H1 (cell line): ENCODE results near the gene RNASE4. TPM values are rescaled to one million over a fixed set of nuclear protein-coding genes. Genes with fewer than 3 reads are reported as not detected.
A peak's percentile ranks its signal among the peaks of the same experiment; 100 is the strongest.

Experiments
- CTCF ChIA-PET: fragments of 300-600 bp; sonication (Branson Sonifier 250); formaldehyde crosslinking; loops from one replicate; lab custom pipeline; 2021; ENCODE audit not compliant: partially characterized antibody; lab: Charles Lee
- POLR2A ChIA-PET: fragments of 300-600 bp; sonication (Branson Sonifier 250); formaldehyde crosslinking; loops from one replicate; lab custom pipeline; 2021; ENCODE audit warnings: inconsistent platforms; ENCODE audit not compliant: partially characterized antibody; lab: Charles Lee
- DNase-seq, 2 experiments: peaks; one replicate each; pipeline versions ENCODE4 v3.0.0 to v3.0.0-alpha.2; 2010 to 2022; ENCODE audit warnings: low spot score in 2 of 2, low read depth in 1 of 2, mixed read lengths in 1 of 2
- FAIRE-seq: peaks from 2 replicates; lab custom pipeline; 2011; peaks lifted over from hg19 to GRCh38; lab: Jason Lieb, UNC
- H2AFZ ChIP-seq: 2 replicates; pipeline ENCODE4 v1.8.1; 2012; ENCODE audit warnings: low read length, inconsistent platforms
- H2AK5ac ChIP-seq: 2 replicates; pipeline ENCODE4 v1.6.1; 2013; ENCODE audit warnings: low read depth, low read length
- H2BK120ac ChIP-seq: replicated peaks from 2 replicates; pipeline ENCODE3; 2013; ENCODE audit warnings: low read depth, low read length, inconsistent platforms
- H2BK12ac ChIP-seq: 2 replicates; pipeline ENCODE4 v1.6.1; 2013; ENCODE audit warnings: low read depth, low read length
- H2BK15ac ChIP-seq: 2 replicates; pipeline ENCODE4 v1.6.1; 2013; ENCODE audit warnings: low read length
- H2BK20ac ChIP-seq: 2 replicates; pipeline ENCODE4 v1.6.1; 2013; ENCODE audit warnings: low read length
- H2BK5ac ChIP-seq: 2 replicates; pipeline ENCODE4 v1.6.1; 2013; ENCODE audit warnings: low read depth, low read length
- H3K14ac ChIP-seq: 2 replicates; pipeline ENCODE4 v1.6.1; 2013; ENCODE audit warnings: inconsistent platforms; ENCODE audit not compliant: insufficient read length
- H3K18ac ChIP-seq: 2 replicates; pipeline ENCODE4 v1.6.1; 2013; ENCODE audit warnings: low read length; ENCODE audit errors: extremely low read depth
- H3K23ac ChIP-seq: 2 replicates; pipeline ENCODE4 v1.6.1; 2013; ENCODE audit warnings: inconsistent platforms; ENCODE audit not compliant: insufficient read length
- H3K23me2 ChIP-seq: 2 replicates; pipeline ENCODE4 v1.6.1; 2013; ENCODE audit warnings: low read depth, low read length
- H3K27ac ChIP-seq: 2 replicates; pipeline ENCODE4 v1.6.1; 2011; ENCODE audit warnings: low read depth, low read length, inconsistent platforms
- H3K27me3 ChIP-seq, 4 experiments: replicated peaks in 1 of 4; 1 replicate in 1 of 4; 2 replicates in 3 of 4; pipeline versions ENCODE4 v1.6.1 to v1.8.1; 2011 to 2013; ENCODE audit warnings: low read length in 3 of 4, mild to moderate bottlenecking in 3 of 4, inconsistent platforms in 2 of 4, mixed read lengths in 2 of 4, moderate library complexity in 1 of 4; ENCODE audit not compliant: control insufficient read depth in 3 of 4, insufficient read depth in 3 of 4; ENCODE audit errors: extremely low read depth in 1 of 4
- H3K36me3 ChIP-seq, 4 experiments: 2 replicates each; pipeline versions ENCODE4 v1.6.1 to v1.8.1; 2011 to 2013; ENCODE audit warnings: mild to moderate bottlenecking in 4 of 4, low read length in 3 of 4, moderate library complexity in 2 of 4, control low read depth in 1 of 4, inconsistent platforms in 1 of 4; ENCODE audit not compliant: insufficient read depth in 4 of 4, control insufficient read depth in 2 of 4
- H3K4ac ChIP-seq: replicated peaks from 2 replicates; pipeline ENCODE3; 2013; ENCODE audit warnings: low read length, low read depth, mixed read lengths, inconsistent platforms; ENCODE audit not compliant: insufficient read length
- H3K4me1 ChIP-seq, 4 experiments: replicated peaks in 1 of 4; 1 replicate in 1 of 4; 2 replicates in 3 of 4; pipeline versions ENCODE4 v1.6.1 to v1.8.1; 2011 to 2013; ENCODE audit warnings: low read length in 3 of 4, inconsistent platforms in 2 of 4, mixed read lengths in 1 of 4; ENCODE audit not compliant: insufficient read depth in 4 of 4, control insufficient read depth in 3 of 4
- H3K4me2 ChIP-seq, 2 experiments: 2 replicates each; pipeline versions ENCODE4 v1.6.1 to v1.8.1; 2011 to 2013; ENCODE audit warnings: low read depth in 2 of 2, low read length in 2 of 2, control low read depth in 1 of 2, inconsistent platforms in 1 of 2, mild to moderate bottlenecking in 1 of 2; ENCODE audit not compliant: insufficient read depth in 1 of 2
- H3K4me3 ChIP-seq, 4 experiments: fragments of 200-600, 300-600 bp in 1 of 4; sonication (generic), shearing (Covaris generic), sonication (Bioruptor Twin) in 1 of 4; 2 replicates each; pipeline versions ENCODE4 v1.5.1 to v1.8.1; 2011 to 2016; ENCODE audit warnings: low read length in 4 of 4, low read depth in 3 of 4, control low read depth in 2 of 4, inconsistent platforms in 2 of 4, mild to moderate bottlenecking in 2 of 4, mixed read lengths in 1 of 4, moderate library complexity in 1 of 4; ENCODE audit not compliant: insufficient read depth in 2 of 4; ENCODE audit errors: extremely low read depth in 1 of 4
- H3K56ac ChIP-seq: replicated peaks from 2 replicates; pipeline ENCODE3; 2013; ENCODE audit warnings: low read depth, mild to moderate bottlenecking, mixed read lengths, low read length, inconsistent platforms; ENCODE audit not compliant: insufficient read length
- H3K79me1 ChIP-seq: 2 replicates; pipeline ENCODE4 v1.6.1; 2013; ENCODE audit warnings: low read depth, low read length, control low read depth
- H3K79me2 ChIP-seq, 2 experiments: 2 replicates each; pipeline versions ENCODE4 v1.6.1 to v1.8.1; 2012 to 2013; ENCODE audit warnings: low read length in 2 of 2, mild to moderate bottlenecking in 2 of 2, inconsistent platforms in 1 of 2; ENCODE audit not compliant: insufficient read depth in 2 of 2, control insufficient read depth in 1 of 2
- H3K9ac ChIP-seq, 4 experiments: replicated peaks in 1 of 4; 1 replicate in 1 of 4; 2 replicates in 3 of 4; pipeline versions ENCODE4 v1.6.1 to v1.8.1; 2011 to 2013; ENCODE audit warnings: low read depth in 3 of 4, low read length in 3 of 4, control low read depth in 2 of 4, mild to moderate bottlenecking in 2 of 4, moderate library complexity in 2 of 4, inconsistent platforms in 1 of 4; ENCODE audit errors: extremely low read depth in 1 of 4
- H3K9me3 ChIP-seq, 2 experiments: 2 replicates each; pipeline versions ENCODE4 v1.6.1 to v1.8.1; 2012 to 2013; ENCODE audit warnings: mild to moderate bottlenecking in 2 of 2, moderate library complexity in 2 of 2, control low read depth in 1 of 2, inconsistent platforms in 1 of 2, low read depth in 1 of 2, low read length in 1 of 2, mixed read lengths in 1 of 2; ENCODE audit not compliant: insufficient read depth in 2 of 2
- H4K20me1 ChIP-seq, 2 experiments: replicated peaks in 1 of 2; 2 replicates each; pipeline versions ENCODE3 to v1.8.1; 2011 to 2013; ENCODE audit warnings: inconsistent platforms in 2 of 2, low read length in 2 of 2, mild to moderate bottlenecking in 1 of 2; ENCODE audit not compliant: insufficient read depth in 2 of 2, control insufficient read depth in 1 of 2
- H4K5ac ChIP-seq: 2 replicates; pipeline ENCODE4 v1.6.1; 2013; ENCODE audit warnings: low read length, low read depth, mixed read lengths, inconsistent platforms; ENCODE audit not compliant: insufficient read length
- H4K8ac ChIP-seq: 2 replicates; pipeline ENCODE4 v1.8.0; 2013; ENCODE audit warnings: mild to moderate bottlenecking, moderate library complexity, low read length, inconsistent platforms; ENCODE audit not compliant: insufficient read depth; ENCODE audit errors: extremely low read depth
- H4K91ac ChIP-seq: replicated peaks from 2 replicates; pipeline ENCODE3; 2013; ENCODE audit warnings: low read length, mixed read lengths, inconsistent platforms; ENCODE audit not compliant: insufficient read length
- ASH2L ChIP-seq: fragments of 200-600, 300-600 bp; sonication (generic); IDR thresholded peaks from one replicate; pipeline ENCODE4 v1.7.1; 2017; ENCODE audit warnings: low read length
- ATF2 ChIP-seq: IDR thresholded peaks from 2 replicates; pipeline ENCODE4 v1.6.1; 2012; ENCODE audit warnings: low read length, inconsistent platforms
- BRCA1 ChIP-seq: IDR thresholded peaks from 2 replicates; pipeline ENCODE4 v1.6.1; 2012; ENCODE audit warnings: low read depth, low read length, improper control_type of control experiment
- CHD2 ChIP-seq: IDR thresholded peaks from 2 replicates; pipeline ENCODE4 v1.6.1; 2012; ENCODE audit warnings: low read length, improper control_type of control experiment
- CTBP2 ChIP-seq: IDR thresholded peaks from 2 replicates; pipeline ENCODE4 v1.7.0; 2011; ENCODE audit warnings: borderline replicate concordance, mild to moderate bottlenecking, moderate library complexity, mixed read lengths, low read length; ENCODE audit not compliant: insufficient read depth, insufficient read length
- KDM5A ChIP-seq: fragments of 200-600 bp; IDR thresholded peaks from 2 replicates; pipeline ENCODE4 v1.7.1; 2012; ENCODE audit warnings: mild to moderate bottlenecking, low read length, inconsistent platforms, mixed read lengths
- MAFK ChIP-seq: IDR thresholded peaks from 2 replicates; pipeline ENCODE4 v1.6.1; 2012; ENCODE audit warnings: low read depth, mild to moderate bottlenecking, improper control_type of control experiment, low read length
- POU5F1 ChIP-seq: IDR thresholded peaks from 2 replicates; pipeline ENCODE4 v1.6.1; 2011; ENCODE audit warnings: low read depth, mild to moderate bottlenecking, low read length, moderate library complexity
- RXRA ChIP-seq: IDR thresholded peaks from 2 replicates; pipeline ENCODE4 v1.6.1; 2011; ENCODE audit warnings: low read depth, mild to moderate bottlenecking, low read length, moderate library complexity; ENCODE audit not compliant: insufficient read depth
- SUZ12 ChIP-seq: fragments of 200-600 bp; sonication (generic); IDR thresholded peaks from 2 replicates; pipeline ENCODE4 v1.6.1; 2012; ENCODE audit warnings: mild to moderate bottlenecking, inconsistent platforms, low read length, moderate library complexity, mixed read lengths
- WGBS, 2 experiments: shearing (Covaris generic) in 1 of 2; methylation state at CpG; one replicate each; pipeline versions ENCODE4 v1.1.6 to v1.1.7; 2013 to 2015; ENCODE audit warnings: low lambda C conversion rate in 2 of 2, mixed read lengths in 2 of 2, inconsistent platforms in 1 of 2, low coverage in 1 of 2, missing lambda C conversion rate in 1 of 2; ENCODE audit not compliant: insufficient replicate concordance in 2 of 2, insufficient coverage in 1 of 2, insufficient read length in 1 of 2; ENCODE audit errors: extremely low coverage in 1 of 2, missing lambda C conversion rate in 1 of 2; 5-methylcytosine and 5-hydroxymethylcytosine counted together
- polyA plus RNA-seq, 7 experiments: library from polyadenylated mRNA; depleted of rRNA in 3 of 7; stranded (reverse) in 5 of 7; unstranded in 2 of 7; fragments of >200 nt in 5 of 7; fragments of 200-250 nt in 2 of 7; gene quantifications; 1 replicate in 5 of 7; 2 replicates in 1 of 7; 4 replicates in 1 of 7; pipeline versions ENCODE4 v1.2.1 to v1.2.3, GENCODE V29; 2011 to 2013; ENCODE audit warnings: missing spikeins in 2 of 7, mixed read lengths in 2 of 7
- total RNA-seq: library from RNA; stranded (reverse); fragmentation: NEBNext Ultra II Directional; extraction: Animal tissue kit (Norgen Biotek cat#: 25700); gene quantifications from 2 replicates; pipeline ENCODE4 v1.2.1, GENCODE V29; 2021

RNASE4 gene
- total and polyA plus RNA-seq, 2 of the 8 experiments (the other 6 are each of a cell fraction or from before 2014, with no cell fraction given) = 0.61 to 3.5 TPM

GRCh38 chr14:20659336-20659735 lies 25.0 kb upstream of the RNASE4 start:
- peak in 1 of 2 experiments; percentile 14 for DNase-seq
- Histone ChIP-seq H2AFZ (no peak overlapping the region), H3K14ac (no peak overlapping the region), H2BK20ac (no peak overlapping the region), H3K4me1 (peaks cover 0 to 5% (median 1%) of the 10 kb centered on the region in 4 experiments; a peak in 4 of 7 replicates), H3K36me3 (no peaks in the 10 kb centered on the region), H2BK12ac (no peak overlapping the region), H3K56ac (no peak overlapping the region), H4K5ac (no peak overlapping the region), H3K27me3 (peaks cover 3 to 21% (median 12%) of the 10 kb centered on the region in 4 experiments; a peak in 6 of 7 replicates), H2AK5ac (no peak overlapping the region; the same call in 1 of the 2 replicates), H3K4ac (no peak overlapping the region), H3K27ac (no peak overlapping the region)
- WGBS, 2 experiments = 72% methylated on average over 6 of the region's 6 CpGs; no CpG with 5 or more reads in 1 of the 2 experiments
- TF ChIP-seq ATF2 = no peak
- no peak for TF ChIP-seq SUZ12
- TF ChIP-seq POU5F1 = no peak
- no peak for TF ChIP-seq BRCA1
- no peak for TF ChIP-seq KDM5A
- TF ChIP-seq CHD2 = no peak
- TF ChIP-seq MAFK = no peak
- TF ChIP-seq CTBP2 = no peak
- no peak for TF ChIP-seq ASH2L
- no peak for TF ChIP-seq RXRA
- TF ChIP-seq, all 59 proteins: peak for 0
- Histone ChIP-seq H3K9ac (no peak overlapping the region), H2BK15ac (no peak overlapping the region), H3K9me3 (no peaks in the 10 kb centered on the region), H3K4me2 (peak overlapping the region in 1 of 2 experiments; percentile 75; a peak in 2 of 4 replicates), H3K79me2 (no peaks in the 10 kb centered on the region), H4K91ac (no peak overlapping the region), H3K4me3 (no peak overlapping the region), H3K18ac (no peak overlapping the region), H3K23ac (no peak overlapping the region), H2BK120ac (no peak overlapping the region), H4K8ac (no peak overlapping the region), H3K79me1 (no peaks in the 10 kb centered on the region), H4K20me1 (no peaks in the 10 kb centered on the region), H2BK5ac (no peak overlapping the region), H3K23me2 (peaks cover 8% of the 10 kb centered on the region)
- FAIRE-seq = no peak
- POLR2A ChIA-PET = interaction anchor here (0.7 to 2.4 kb wide), 2 partner anchors 21 to 316 kb away, joined by 3 to 6 read pairs; partner anchors contain the start of gene PARP2
- CTCF ChIA-PET = interaction anchor here (1.0 to 11.5 kb wide), 12 partner anchors 9 to 356 kb away, joined by 3 to 282 read pairs (median 7); partner anchors contain the start of genes ANG and RNASE4
